GM21447 (cell line): ENCODE data around the gene NADK.
A peak's percentile ranks its signal among the peaks of the same experiment; 100 is the strongest.

Experiments used
- ATAC-seq: cut with Tn5 transposase; IDR thresholded peaks from one replicate; pipeline ENCODE4 v1.9.1; 2021; ENCODE audit not compliant: unreplicated experiment

NADK gene

DNA sequence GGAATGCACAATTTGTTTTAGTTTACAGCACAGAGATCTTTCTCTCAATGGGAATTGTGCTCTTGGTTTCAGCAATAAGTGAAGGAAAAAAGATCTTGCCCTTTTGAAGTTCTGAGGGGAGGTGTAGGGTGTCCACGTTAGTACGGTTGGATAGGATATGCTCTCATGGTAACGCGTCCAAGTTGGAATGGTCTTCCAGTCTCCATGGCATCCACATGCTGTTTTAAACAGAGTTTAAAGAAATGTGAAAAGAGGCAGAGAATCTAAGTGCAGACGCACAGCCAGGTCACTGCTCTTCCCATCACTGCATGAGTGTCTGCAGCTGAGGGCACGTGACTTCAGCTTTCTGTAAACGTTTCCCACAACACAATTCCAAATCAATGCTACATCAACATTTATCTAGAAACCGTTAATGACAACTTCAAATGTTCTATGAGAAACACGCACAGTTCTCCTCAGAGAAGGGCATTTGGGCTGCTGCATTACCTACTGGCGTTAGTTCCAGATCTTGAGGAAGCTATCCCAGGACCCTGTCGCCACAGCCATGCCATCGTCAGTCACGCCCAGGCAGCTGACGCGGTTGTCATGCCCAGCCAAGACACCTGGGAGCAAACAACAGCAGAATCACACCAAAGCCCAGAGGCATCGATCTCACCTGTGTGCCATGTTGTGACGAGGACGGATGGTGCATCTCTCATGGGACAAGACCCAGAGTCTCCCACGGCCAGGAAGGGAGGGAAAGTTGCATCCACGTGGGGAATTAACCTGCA, 8.8 kb upstream of the NADK start:
- ATAC-seq: no peak

GRCh38 chr1:1785666-1786065, 7.4 kb upstream of the NADK start:
- ATAC-seq: no peak

DNA sequence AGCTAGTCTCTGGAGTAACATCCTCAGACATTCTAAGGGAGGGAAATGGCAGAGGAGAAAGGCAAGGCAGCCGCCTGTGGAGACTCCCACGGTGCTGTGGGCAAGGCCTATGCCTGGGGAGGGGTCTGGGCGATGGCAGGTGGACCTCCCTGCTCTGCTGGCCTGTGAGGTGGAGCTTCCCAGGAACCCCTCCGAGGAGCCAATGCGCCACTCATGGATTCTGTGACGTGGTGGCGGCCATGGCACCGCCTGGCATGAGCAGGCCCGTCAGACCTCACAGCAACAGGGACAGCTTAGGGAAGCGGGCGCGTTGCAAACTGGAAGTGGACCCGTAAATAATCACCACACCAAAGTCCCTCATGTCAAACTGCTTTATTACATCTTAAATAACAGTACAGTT, 6.7 kb upstream of the NADK start:
- no peak for ATAC-seq

DNA sequence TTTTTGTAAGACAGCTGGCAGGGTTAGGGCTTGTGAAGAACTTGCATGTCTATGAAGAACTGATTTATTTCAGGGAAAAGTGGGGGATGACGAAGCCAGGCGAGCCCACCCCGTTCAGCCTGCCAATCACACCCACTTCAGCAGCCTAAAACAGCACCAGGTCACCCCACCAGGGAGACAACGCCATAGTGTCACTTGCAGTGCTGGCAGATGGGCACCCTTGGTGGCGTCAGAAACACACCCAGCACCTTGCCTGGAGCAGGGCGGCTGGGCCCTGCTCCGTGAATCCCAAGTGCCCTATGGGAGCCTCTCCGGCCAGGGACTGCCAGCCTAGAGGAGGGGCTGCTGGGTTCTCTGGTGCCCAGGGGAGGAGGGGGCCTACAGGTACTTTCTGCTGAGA, 5.0 kb upstream of the NADK start:
- ATAC-seq: no peak

DNA sequence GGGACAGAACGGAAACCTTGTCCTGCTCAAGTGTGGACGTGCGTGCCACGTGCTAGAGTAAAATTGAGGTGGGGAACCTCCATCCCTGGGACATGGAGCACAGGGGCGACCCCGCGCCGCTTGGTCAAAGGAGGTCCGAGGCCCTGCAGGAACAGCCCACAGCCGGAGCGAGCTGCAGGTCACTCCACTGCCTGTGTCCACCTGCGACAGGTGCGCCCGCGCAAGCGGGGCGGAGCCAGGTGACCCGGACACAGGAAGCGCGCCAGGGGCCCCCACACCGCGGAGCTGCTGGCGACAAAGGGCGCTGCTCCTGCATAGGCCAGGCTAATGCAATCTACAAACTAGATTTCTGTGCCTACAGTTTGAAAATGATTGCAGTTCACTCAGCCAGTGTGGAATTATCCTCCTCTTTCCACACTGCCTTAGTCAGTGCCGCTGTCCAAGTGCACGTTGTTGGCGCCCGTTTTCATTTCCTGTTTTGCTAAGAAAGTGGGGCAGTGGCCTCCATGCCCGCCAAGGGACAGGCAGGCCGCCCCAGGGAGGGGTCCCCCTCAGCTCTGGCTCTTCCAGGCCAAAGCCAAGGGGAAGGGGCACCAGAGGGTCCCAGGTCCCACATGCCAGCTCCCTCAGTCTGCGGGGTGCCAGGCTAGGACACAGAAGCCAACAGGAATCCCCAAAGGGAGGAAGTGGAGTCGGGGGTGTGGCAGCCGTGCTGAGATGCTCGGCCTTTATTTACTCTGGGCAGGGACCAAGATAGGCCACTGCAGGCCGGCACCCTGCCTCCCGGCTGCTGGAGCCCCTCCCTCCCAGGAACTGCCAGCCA, 4.3 kb upstream of the NADK start:
- no peak for ATAC-seq

DNA sequence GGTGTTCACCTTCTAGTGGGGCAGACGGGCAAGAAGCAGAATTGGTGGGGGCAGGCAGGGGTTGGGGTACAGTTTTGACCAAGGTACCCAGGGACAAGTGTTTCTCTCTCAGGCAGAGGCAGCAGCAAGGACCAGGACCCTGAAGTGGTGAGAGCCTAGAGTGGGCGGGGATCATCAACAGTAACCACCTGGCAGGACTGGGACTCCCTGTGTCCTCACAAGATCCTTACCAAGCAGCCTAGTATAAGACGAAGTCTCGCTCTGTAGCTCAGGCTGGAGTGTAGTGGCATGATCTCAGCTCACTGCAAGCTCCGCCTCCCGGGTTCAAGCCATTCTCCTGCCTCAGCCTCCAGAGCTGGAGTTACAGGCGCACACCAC, 3.2 kb upstream of the NADK start:
- ATAC-seq: no peak

DNA sequence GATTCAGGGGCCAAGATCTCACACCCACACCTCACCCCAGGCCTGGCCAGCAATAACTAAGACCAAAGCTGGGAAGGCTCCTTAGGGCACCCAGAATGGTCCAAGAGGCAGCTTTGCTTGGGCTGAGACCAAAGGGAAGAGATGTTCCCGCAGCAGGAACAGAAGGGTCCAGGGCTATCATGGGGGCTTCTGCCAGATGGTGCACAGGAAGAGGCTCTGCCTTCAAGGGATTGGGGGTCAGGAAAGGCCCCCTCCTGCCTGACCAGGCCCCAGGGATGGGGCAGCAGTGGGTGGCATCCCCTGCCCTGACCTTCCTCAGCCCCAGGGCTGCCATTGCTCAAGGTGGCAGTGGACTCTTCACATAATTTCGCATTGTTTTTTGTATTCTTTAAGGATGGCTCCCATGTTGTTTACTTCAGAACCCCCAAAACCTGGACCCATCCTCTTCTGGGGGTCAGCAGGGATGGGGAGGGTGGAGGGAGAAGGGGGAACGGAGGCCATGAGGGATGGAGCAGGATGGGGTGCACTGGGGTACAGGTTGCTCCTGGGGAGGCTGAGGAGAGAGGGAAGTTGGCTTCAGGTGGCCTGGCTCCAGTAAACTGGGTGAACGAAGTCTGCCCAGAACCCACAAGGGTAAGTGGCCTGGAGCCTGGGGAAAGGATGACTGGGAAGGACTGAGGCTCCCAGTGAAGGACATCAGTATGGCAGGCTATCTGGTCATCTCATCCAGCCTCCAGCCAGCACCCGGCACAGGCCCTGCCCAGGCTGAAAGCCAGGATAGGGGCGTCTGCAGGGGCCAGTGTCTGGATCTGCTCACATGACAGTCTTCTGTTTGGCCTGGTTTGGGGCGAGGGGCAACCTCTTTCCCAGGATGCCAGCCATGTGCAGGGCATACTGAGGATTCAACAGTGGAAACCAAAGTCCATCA, 2.6 kb upstream of the NADK start:
- ATAC-seq: no peak

DNA sequence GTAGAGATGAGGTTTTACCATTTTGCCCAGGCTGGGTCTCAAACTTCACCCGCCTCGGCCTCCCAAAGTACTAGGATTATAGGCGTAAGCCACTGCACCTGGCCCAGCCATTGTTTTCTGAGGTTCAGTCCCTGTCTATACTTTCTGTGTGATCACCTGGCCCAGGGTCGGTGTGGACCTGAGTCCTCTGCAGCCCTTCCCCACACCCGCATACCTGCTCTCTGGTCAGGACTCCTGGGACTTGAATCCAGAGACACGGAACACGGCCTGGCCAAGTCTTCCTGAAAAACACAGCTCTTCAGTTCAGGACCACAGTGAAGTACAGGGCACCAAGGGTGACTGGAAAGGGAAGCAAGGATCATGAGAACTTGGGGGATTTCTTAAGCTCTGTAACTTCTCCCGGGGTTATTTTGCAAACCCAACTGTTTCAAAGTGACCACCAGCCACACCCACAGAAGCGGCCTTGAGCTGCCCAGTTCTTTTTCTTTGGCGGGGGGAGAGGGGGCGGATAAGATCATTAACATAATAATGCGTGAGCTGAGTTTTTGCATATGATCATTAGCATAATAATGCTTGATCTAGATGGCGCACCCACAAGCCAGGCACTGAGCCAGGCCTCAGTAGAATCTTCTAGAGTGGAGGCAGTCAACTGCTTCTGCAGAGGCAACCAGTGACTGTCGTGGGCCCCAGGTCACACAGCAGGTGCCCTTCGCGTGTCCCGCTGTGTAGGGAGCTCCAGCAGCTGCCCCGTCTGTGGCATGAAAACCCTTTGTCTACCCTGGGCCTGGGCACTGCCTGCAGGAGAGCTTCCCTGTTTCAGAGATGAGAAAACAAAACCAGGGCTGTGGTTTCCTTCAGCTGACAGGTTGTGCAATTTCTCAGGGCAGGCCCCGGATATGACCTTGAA, 1.7 kb upstream of the NADK start:
- ATAC-seq: peak; percentile 38

- no peak for ATAC-seq
These were observed 1.0 kb upstream of the NADK start for GRCh38 chr1:1779320-1779675.

DNA sequence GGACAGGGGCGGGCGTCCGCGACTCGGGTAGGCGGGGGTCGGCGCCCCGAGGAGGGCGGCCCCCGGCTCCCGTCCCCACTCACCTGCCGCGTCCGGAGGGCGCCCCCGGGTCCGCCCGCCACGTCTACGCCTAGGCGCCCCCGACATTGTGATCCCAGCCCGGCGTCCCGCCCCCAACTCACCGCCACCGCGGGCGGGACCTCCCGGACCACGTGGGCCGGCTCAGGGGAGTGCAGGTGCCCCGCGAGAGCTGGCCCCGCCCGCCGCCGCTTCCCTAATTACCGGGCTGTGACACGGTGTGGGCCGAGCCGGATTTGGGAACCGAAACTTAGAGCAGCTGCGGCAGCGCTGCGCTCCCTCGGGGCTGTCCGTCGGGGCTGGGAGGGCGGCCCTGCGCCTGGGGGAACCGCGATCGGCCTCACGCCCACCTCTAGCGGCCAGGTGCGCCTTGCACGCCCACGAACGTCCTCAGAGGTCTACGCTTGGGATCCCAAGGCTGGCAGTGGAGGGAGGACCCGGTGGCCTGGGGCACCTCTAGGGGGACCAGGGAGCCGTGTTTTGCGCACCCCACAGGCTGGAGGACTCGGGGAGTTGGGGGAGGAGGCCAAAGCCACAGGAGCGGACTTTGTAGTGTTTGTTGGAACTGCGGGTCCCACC, 521 bp upstream of the NADK start:
- peak; percentile 52 for ATAC-seq

- no peak for ATAC-seq
These were observed 729 bp downstream of the NADK start for GRCh38 chr1:1777583-1777899.

GRCh38 chr1:1776672-1777582, 1.3 kb downstream of the NADK start:
- ATAC-seq: no peak

- no peak for ATAC-seq
These were observed 2.7 kb downstream of the NADK start for GRCh38 chr1:1775327-1776226.

GRCh38 chr1:1773874-1774273, 4.4 kb downstream of the NADK start:
- no peak for ATAC-seq

DNA sequence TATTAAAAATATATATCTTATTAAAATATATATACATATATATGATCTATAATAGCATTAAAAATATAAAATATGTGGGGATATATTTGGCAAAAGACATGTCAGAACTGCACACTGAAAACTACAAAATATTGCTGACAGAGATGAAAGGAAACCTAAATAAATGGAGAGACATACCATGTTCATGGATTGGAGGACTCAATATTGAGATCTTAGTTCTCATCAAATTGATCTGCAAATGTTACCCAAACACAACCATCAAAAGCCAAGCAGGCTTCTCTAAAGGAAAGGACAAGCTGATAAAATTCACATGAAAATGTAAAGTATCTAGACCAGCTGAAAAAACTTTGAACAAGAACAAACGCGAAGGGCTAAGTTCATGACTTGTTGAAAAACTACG, 7.2 kb downstream of the NADK start:
- ATAC-seq: no peak

DNA sequence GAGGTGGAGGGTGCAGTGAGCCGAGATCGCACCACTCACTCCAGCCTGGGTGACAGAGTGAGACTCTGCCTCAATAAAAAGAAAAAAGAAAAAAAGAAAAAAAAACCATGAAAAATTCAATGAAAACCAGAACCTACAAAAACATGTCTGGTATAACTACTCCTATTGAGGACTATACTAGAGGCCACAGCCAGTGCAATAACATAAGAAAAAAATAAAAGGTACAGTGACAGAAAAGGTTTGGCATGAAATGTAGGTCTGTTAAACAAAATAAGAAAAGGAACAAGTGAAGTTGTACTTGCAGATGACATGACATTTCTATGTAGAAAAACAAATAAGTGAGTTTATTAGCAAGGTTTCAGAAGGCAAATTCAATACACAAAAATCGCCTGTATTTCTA, 8.2 kb downstream of the NADK start:
- ATAC-seq: no peak

- ATAC-seq: no peak
These were observed 9.8 kb downstream of the NADK start for GRCh38 chr1:1768249-1768992.
